GM12878 (cell line): ENCODE measurements around the gene IL16. TPM values are rescaled to one million over a fixed set of nuclear protein-coding genes. Genes with fewer than 3 reads are reported as not detected.

Source experiments
- ATAC-seq: fragments of 200-7000 bp; cut with Tn5 transposase; 3 replicates; pipeline ENCODE4 v1.9.1; 2020; ENCODE audit warnings: mild to moderate bottlenecking, moderate library complexity
- BruUV-seq: library from RNA; stranded (reverse); fragments of 400-500 nt; replicated peaks from 2 replicates; lab custom pipeline; 2021; lab: Mats Ljungman, UMichigan
- CTCF ChIA-PET: fragments of 300-600 bp; sonication (Branson Sonifier 250); formaldehyde crosslinking; extraction: SDS; loops from one replicate; lab custom pipeline; 2021; ENCODE audit warnings: inconsistent platforms; lab: Yijun Ruan, JAX
- POLR2A ChIA-PET: fragments of 350-600 bp; formaldehyde crosslinking; extraction: SDS; loops from one replicate; lab custom pipeline; 2021; ENCODE audit warnings: inconsistent platforms; lab: Charles Lee
- RAD21 ChIA-PET: fragments of 300-600 bp; sonication (Branson Sonifier 250); formaldehyde crosslinking; loops from one replicate; lab custom pipeline; 2023; ENCODE audit warnings: antibody characterized with exemption; ENCODE audit not compliant: unreplicated experiment; lab: Charles Lee
- SMC1A ChIA-PET: fragments of 300-600 bp; sonication (Branson Sonifier 250); formaldehyde crosslinking; loops from one replicate; lab custom pipeline; 2023; ENCODE audit not compliant: unreplicated experiment, uncharacterized antibody; lab: Charles Lee
- DNase-seq: peaks from one replicate; pipeline ENCODE4 v3.0.0-alpha.2; 2011; ENCODE audit warnings: low read depth, low spot score
- FAIRE-seq: peaks from 3 replicates; lab custom pipeline; 2011; peaks lifted over from hg19 to GRCh38; lab: Jason Lieb, UNC
- H2AFZ ChIP-seq: 2 replicates; pipeline ENCODE4 v1.6.0; 2011; ENCODE audit warnings: low read depth, low read length, control low read depth; ENCODE audit not compliant: control insufficient read depth
- H3K27ac ChIP-seq: 2 replicates; pipeline ENCODE4 v1.5.1; 2011; ENCODE audit warnings: control low read depth; ENCODE audit not compliant: control insufficient read depth, insufficient read depth
- H3K27me3 ChIP-seq, 2 experiments: replicated peaks in 1 of 2; 2 replicates each; pipeline versions ENCODE4 v1.6.0 to v1.6.1; 2011; ENCODE audit warnings: low read length in 1 of 2; ENCODE audit not compliant: control insufficient read depth in 2 of 2, insufficient read depth in 2 of 2
- H3K36me3 ChIP-seq, 2 experiments: 2 replicates each; pipeline ENCODE4 v1.5.1; 2011; ENCODE audit warnings: low read length in 1 of 2; ENCODE audit not compliant: control insufficient read depth in 2 of 2, insufficient read depth in 2 of 2
- H3K4me1 ChIP-seq: 2 replicates; pipeline ENCODE4 v1.6.1; 2011; ENCODE audit warnings: mild to moderate bottlenecking, low read length, moderate library complexity, mixed read lengths; ENCODE audit not compliant: control insufficient read depth, insufficient read depth
- H3K4me2 ChIP-seq: 2 replicates; pipeline ENCODE4 v1.6.0; 2011; ENCODE audit warnings: control low read depth; ENCODE audit not compliant: control insufficient read depth, insufficient read depth
- H3K4me3 ChIP-seq: fragments of 200-600 bp; sonication (generic); 2 replicates; pipeline ENCODE4 v1.5.1; 2016
- H3K79me2 ChIP-seq: 2 replicates; pipeline ENCODE4 v1.6.0; 2011; ENCODE audit warnings: low read length; ENCODE audit not compliant: control insufficient read depth, insufficient read depth
- H3K9ac ChIP-seq: 2 replicates; pipeline ENCODE4 v1.8.0; 2011; ENCODE audit warnings: low read length, control low read depth, mixed read lengths; ENCODE audit not compliant: control insufficient read depth, insufficient read depth
- H3K9me3 ChIP-seq: replicated peaks from 3 replicates; pipeline ENCODE4 v1.5.1; 2011; ENCODE audit warnings: mild to moderate bottlenecking, low read length; ENCODE audit not compliant: control insufficient read depth, insufficient read depth
- H4K20me1 ChIP-seq: 2 replicates; pipeline ENCODE4 v1.6.0; 2011; ENCODE audit not compliant: control insufficient read depth, insufficient read depth
- BCL11A ChIP-seq: IDR thresholded peaks from 2 replicates; pipeline ENCODE4 v1.6.1; 2011; ENCODE audit warnings: low read depth, low read length
- RAD21 ChIP-seq: IDR thresholded peaks from 2 replicates; pipeline ENCODE4 v1.6.1; 2011; ENCODE audit warnings: mild to moderate bottlenecking, low read depth, low read length, moderate library complexity; ENCODE audit not compliant: insufficient read depth
- RELA ChIP-seq: fragments of 450-650 bp; IDR thresholded peaks from 2 replicates; pipeline ENCODE4 v1.8.0; 2014; ENCODE audit warnings: borderline replicate concordance; ENCODE audit not compliant: partially characterized antibody
- SP1 ChIP-seq: IDR thresholded peaks from one replicate; pipeline ENCODE4 v1.6.1; 2011; ENCODE audit warnings: low read depth, low read length
- STAT1 ChIP-seq: fragments of 450-650 bp; conservative IDR thresholded peaks from 2 replicates; pipeline ENCODE4 v1.6.1; 2014; ENCODE audit warnings: antibody characterized with exemption, mild to moderate bottlenecking
- TCF3 ChIP-seq: IDR thresholded peaks from 2 replicates; pipeline ENCODE4 v1.6.1; 2012; ENCODE audit warnings: low read depth, mild to moderate bottlenecking, low read length, borderline replicate concordance; ENCODE audit not compliant: insufficient read depth
- WGBS: methylation state at CpG from one replicate; pipeline ENCODE4 v1.1.6; 2016; ENCODE audit warnings: low lambda C conversion rate; ENCODE audit not compliant: insufficient replicate concordance, insufficient coverage; ENCODE audit errors: missing lambda C conversion rate; 5-methylcytosine and 5-hydroxymethylcytosine counted together
- in situ Hi-C: fragments of 300-500 bp; cut with MboI; formaldehyde crosslinking; loops from 9 replicates; pipeline ENCODE4 v1.14.3; 2018; ENCODE audit warnings: mixed read lengths
- intact Hi-C: fragments of 100-400 bp; cut with micrococcal nuclease; formaldehyde crosslinking; loops from one replicate; pipeline ENCODE4 v1.14.2; 2022; ENCODE audit not compliant: unreplicated experiment
- polyA plus RNA-seq, 11 experiments: library from polyadenylated mRNA; depleted of rRNA in 4 of 11; unstranded in 6 of 11; stranded (reverse) in 5 of 11; fragments of >200 nt; fragmentation: Nextera tagmentation in 4 of 11; fragmentation: Illumina TruSeq in 1 of 11; extraction: Ambion mirVana in 4 of 11; extraction: Trizol in 1 of 11; gene quantifications; 1 replicate in 1 of 11; 2 replicates in 10 of 11; pipeline versions ENCODE4 v1.2.1 to v1.2.3, GENCODE V29; 2011 to 2016; ENCODE audit warnings: inconsistent platforms in 2 of 11, missing spikeins in 2 of 11, low read depth in 1 of 11
- total RNA-seq, 4 experiments: library from RNA; depleted of rRNA in 3 of 4; stranded (reverse); fragments of >200 nt in 3 of 4; fragmentation: Illumina TruSeq in 1 of 4; extraction: Trizol in 1 of 4; gene quantifications; 2 replicates each; pipeline versions ENCODE4 v1.2.1 to v1.2.3, GENCODE V29; 2013 to 2021
- TF ChIP-seq, protein P1 (sequence below): fragments of 450-650 bp; IDR thresholded peaks from 2 replicates; pipeline ENCODE4 v1.6.1; 2017; ENCODE audit warnings: mild to moderate bottlenecking, moderate library complexity

IL16 gene
- total and polyA plus RNA-seq, 10 of the 15 experiments (the other 5 are each of a cell fraction or from before 2014, with no cell fraction given) = 21.7 to 206 (median 44.5) TPM

DNA sequence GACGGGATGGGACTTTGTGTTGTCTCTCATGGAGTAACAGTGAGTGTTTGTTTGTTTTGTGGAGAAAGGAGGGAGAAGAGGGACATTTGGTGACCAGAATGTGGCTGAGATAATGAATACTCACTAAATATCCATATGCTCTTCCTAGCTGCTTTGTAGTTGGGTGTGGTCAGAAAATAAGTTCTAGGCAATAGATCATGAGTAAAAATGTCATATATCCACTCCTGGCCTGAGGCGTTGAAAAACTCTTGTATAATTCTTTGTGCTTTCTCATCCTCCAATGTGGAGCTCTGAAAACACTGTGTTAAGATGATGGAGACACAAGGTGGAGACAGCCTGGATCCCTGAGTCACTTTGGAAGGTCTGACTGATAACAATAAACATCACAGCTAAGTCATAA is 28.0 kb upstream of the IL16 start:
- H2AFZ ChIP-seq = no peak overlapping the region
- no peak overlapping the region for H3K4me3 ChIP-seq
- H3K79me2 ChIP-seq = no peaks in the 10 kb centered on the region
- RAD21 ChIA-PET = interaction anchor here (0.7 kb wide), 1 partner anchor 244 kb away, joined by 5 read pairs; no protein-coding TSS in a partner anchor
- FAIRE-seq (no peak), DNase-seq (no peak), ATAC-seq (no peak)
- H3K36me3 ChIP-seq = no peaks in the 10 kb centered on the region
- no peak overlapping the region for H3K4me2 ChIP-seq
- H3K9me3 ChIP-seq = no peaks in the 10 kb centered on the region
- intact Hi-C loops (no loop called here), in situ Hi-C loops (no loop called here)
- no peak for TF ChIP-seq TCF3
- no peak for TF ChIP-seq RELA
- no peak for TF ChIP-seq BCL11A
- TF ChIP-seq, protein P1, sequence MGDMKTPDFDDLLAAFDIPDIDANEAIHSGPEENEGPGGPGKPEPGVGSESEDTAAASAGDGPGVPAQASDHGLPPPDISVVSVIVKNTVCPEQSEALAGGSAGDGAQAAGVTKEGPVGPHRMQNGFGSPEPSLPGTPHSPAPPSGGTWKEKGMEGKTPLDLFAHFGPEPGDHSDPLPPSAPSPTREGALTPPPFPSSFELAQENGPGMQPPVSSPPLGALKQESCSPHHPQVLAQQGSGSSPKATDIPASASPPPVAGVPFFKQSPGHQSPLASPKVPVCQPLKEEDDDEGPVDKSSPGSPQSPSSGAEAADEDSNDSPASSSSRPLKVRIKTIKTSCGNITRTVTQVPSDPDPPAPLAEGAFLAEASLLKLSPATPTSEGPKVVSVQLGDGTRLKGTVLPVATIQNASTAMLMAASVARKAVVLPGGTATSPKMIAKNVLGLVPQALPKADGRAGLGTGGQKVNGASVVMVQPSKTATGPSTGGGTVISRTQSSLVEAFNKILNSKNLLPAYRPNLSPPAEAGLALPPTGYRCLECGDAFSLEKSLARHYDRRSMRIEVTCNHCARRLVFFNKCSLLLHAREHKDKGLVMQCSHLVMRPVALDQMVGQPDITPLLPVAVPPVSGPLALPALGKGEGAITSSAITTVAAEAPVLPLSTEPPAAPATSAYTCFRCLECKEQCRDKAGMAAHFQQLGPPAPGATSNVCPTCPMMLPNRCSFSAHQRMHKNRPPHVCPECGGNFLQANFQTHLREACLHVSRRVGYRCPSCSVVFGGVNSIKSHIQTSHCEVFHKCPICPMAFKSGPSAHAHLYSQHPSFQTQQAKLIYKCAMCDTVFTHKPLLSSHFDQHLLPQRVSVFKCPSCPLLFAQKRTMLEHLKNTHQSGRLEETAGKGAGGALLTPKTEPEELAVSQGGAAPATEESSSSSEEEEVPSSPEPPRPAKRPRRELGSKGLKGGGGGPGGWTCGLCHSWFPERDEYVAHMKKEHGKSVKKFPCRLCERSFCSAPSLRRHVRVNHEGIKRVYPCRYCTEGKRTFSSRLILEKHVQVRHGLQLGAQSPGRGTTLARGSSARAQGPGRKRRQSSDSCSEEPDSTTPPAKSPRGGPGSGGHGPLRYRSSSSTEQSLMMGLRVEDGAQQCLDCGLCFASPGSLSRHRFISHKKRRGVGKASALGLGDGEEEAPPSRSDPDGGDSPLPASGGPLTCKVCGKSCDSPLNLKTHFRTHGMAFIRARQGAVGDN = no peak
- TF ChIP-seq STAT1 = no peak
- TF ChIP-seq RAD21 = no peak
- no peak for TF ChIP-seq SP1
- no peak overlapping the region for H3K27ac ChIP-seq
- no peaks in the 10 kb centered on the region for H4K20me1 ChIP-seq
- no peak overlapping the region for H3K9ac ChIP-seq
- CTCF ChIA-PET = interaction anchor here (1.1 to 4.0 kb wide), 2 partner anchors 13 to 97 kb away, joined by 4 to 21 read pairs; no protein-coding TSS in a partner anchor
- POLR2A ChIA-PET = no interaction called here
- H3K27me3 ChIP-seq = no peaks in the 10 kb centered on the region
- 0% methylated on average over 2 of the region's 2 CpGs for WGBS
- no peaks in the 10 kb centered on the region for H3K4me1 ChIP-seq
- BruUV-seq = no TSS peak
- SMC1A ChIA-PET = no interaction called here
